C4-2B (cell line): Measurements from ENCODE around the gene NRIP2.

ENCODE experiments used
- H3K27ac ChIP-seq: fragments of 450-650 bp; 2 replicates; pipeline ENCODE4 v1.5.1; 2017
- ZFX ChIP-seq: fragments of 450-650 bp; IDR thresholded peaks from 2 replicates; pipeline ENCODE4 v1.6.1; 2017
- TF ChIP-seq, protein P1 (sequence below): fragments of 450-650 bp; conservative IDR thresholded peaks from 2 replicates; pipeline ENCODE4 v1.5.1; 2017; ENCODE audit warnings: mild to moderate bottlenecking

NRIP2 gene

DNA sequence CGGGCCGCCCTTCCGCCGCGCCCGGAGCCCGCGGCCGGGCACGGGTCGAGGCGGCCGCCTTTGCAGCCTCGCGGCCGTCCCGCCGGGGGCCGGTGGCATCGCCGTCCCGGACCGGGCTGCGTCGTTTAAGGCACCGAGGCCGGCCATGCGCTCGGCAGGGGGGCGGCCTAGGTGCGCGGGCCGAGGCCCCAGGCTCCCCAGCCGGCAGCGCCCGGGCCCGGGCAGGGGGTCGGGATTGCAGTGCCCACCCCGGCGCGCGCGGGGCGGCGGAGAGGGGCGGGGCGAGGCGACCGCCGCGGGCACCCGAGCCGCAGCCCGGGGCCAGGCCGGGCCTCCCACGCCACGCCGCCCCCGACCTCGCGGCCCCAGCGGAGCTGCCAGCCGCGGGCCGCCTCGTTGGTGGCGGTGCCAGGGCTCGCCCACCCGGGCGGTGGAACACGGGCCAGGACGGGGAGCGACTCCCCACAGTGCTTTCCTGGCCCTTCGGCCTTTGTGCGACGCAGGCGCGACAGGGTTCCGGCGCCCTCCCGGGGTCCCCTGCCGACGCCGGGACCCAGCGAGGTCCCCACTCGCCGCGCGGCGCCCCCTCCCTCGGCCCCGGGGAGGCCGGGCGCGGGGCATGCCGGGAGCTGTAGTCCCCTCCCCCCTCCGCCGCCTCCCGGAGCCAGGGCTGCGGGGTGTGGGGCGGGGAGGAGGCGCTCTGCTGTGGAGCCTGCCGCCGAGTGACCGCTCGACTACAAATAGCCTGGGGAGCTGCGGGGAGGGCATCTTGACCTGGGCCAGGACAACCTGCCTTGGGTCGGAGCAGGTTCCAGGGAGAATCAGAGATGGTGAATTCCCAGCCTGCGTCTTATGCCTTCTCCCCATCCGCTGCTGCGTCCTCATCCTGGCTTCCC lies 39.3 kb downstream of the NRIP2 start:
- TF ChIP-seq, protein P1, sequence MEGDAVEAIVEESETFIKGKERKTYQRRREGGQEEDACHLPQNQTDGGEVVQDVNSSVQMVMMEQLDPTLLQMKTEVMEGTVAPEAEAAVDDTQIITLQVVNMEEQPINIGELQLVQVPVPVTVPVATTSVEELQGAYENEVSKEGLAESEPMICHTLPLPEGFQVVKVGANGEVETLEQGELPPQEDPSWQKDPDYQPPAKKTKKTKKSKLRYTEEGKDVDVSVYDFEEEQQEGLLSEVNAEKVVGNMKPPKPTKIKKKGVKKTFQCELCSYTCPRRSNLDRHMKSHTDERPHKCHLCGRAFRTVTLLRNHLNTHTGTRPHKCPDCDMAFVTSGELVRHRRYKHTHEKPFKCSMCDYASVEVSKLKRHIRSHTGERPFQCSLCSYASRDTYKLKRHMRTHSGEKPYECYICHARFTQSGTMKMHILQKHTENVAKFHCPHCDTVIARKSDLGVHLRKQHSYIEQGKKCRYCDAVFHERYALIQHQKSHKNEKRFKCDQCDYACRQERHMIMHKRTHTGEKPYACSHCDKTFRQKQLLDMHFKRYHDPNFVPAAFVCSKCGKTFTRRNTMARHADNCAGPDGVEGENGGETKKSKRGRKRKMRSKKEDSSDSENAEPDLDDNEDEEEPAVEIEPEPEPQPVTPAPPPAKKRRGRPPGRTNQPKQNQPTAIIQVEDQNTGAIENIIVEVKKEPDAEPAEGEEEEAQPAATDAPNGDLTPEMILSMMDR, result no peak
- peak; percentile 89 for TF ChIP-seq ZFX
- peak overlapping the region; percentile 98 for H3K27ac ChIP-seq

DNA sequence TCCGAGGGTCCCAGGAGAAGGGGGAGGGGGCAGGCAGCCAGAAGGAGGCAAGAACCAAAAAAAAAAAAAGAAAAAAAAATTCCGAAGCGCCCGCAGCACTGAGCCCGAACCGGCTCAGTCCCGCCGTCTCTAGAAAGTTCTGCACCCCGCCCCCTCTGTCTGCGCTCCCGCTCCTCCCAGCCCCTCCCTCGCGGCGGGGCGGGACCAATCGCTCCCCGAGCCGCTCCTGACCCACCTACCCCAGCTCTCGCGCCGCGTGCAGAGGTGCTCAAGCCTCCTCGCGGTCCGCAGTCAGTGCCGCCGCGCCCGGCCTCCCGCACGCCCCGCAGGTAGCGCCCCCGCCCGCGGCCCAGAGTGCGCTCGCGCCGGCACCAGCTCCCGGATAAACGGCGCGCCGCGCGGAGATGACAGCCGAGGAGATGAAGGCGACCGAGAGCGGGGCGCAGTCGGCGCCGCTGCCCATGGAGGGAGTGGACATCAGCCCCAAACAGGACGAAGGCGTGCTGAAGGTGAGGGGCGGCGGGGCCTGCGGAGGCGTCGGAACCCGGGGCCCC lies 40.0 kb downstream of the NRIP2 start, which contains the start of gene FKBP4:
Gene FKBP4, plus strand, starts transcription at position 235 of the 554 bp plus-strand sequence. Its CDS starts 170 bp downstream, at position 405.
- peak within 1 kb of the TSS; percentile 98 for H3K27ac ChIP-seq
- TF ChIP-seq, protein P1, result no peak
- TF ChIP-seq ZFX, result no peak

DNA sequence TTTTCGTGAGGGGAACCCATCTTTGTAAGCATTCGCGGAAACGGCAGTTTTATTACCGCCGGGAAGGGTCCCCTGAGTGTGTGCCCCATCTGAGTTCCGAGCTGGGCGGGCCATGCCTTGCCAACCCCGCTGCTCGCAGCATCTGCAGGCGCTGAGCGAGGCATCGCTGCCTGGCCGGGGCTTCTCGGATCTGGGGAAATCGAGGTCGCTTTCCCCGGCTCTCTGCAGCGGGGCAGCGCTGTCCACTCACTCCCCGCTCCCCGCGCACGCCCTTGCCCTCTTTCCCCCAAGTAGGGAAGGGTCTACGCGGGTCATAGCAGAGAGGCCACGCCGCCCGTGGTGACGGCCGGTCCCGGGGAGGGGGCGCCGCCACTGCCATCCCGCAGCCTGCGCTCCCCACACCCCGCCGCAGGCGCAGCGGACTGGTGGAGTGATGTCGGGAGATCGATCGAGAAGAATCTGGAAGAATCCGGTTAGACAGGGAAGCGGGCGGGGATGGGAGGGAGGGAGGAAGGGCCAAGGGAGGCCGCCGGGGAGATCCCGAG lies 40.6 kb downstream of the NRIP2 start:
- peak overlapping the region; percentile 98 for H3K27ac ChIP-seq
- no peak for TF ChIP-seq ZFX
- TF ChIP-seq, protein P1, result no peak

DNA sequence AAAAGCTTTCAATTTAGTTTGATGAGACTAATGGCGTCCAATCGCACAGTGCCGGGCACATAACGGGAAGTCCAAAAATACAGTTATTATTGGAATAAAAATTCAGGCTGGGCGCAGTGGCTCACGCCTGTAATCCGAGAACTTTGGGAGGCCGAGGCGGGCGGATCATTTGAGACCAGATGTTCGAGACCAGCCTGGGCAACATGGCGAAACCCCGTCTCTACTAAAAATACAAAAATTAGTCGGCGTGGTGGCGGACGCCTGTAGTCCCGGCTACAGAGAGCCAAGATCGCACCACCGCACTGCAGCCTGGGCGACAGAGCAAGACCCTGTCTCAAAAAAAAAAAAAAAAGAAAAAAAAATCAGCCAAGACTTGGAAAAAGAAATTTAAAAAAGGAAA lies 41.3 kb downstream of the NRIP2 start:
- TF ChIP-seq ZFX, result no peak
- TF ChIP-seq, protein P1, result no peak
- H3K27ac ChIP-seq, result no peak overlapping the region; the same call in 1 of the 2 replicates

DNA sequence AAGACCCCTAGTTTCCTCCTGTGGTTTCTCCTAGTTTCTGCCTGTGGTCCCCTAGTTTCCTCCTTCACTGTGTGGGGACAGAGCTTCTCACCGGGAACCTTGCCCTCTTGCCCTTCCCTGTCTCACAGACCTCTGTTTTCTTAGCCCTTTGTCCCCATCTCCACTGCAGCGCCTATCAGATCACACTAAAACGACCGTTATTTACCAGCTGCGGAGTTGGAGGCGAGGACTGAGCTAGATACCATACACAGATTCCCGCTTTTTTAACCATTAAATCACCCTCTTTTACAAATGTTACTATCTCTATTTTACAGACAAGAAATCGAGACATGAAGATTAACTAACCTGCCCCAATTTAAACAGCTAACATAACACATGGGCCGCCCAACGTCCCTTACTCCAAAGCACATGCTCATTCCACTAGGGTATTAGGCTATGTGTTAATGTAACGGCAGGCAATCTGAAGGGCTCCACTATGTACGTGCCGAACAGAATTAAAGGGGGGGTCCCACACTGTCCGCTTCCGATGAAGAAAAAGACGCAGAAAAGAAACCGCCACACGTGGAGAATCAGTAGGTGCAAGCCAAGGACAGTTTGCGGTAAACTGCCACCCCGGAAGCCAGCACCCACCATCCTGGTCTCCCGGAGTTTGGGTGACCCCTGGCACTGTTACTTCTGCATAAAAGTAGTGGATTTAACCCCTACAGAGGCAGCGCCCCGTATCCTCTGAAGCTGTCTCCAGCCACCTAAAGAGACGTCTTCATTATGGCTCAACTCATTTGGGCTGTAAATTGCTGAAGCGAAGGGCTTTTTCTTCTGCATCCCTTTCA lies 41.9 kb downstream of the NRIP2 start:
- no peak overlapping the region for H3K27ac ChIP-seq
- no peak for TF ChIP-seq ZFX
- TF ChIP-seq, protein P1, result no peak

DNA sequence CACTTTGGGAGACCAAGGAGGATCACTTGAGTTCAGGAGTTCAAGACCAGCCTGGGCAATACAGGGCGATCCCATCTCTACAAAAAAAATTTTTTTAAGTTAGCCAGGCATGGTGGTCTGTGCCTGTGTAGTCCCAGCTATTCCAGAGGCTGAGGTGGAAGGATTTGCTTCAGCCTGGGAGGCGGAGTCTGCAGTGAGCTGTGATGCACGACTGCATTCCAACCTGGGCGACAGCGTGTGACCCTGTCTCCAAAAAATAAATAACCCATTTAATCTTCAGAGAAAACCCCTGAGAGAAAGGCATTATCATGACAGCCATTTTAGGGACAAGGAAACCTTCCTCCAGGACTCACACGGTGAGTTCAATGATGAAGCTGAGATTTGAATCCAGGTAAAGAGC lies 43.7 kb downstream of the NRIP2 start:
- no peak overlapping the region for H3K27ac ChIP-seq
- TF ChIP-seq, protein P1, result no peak
- no peak for TF ChIP-seq ZFX
